K562 (cell line): ENCODE data around the gene PTAFR. TPM values are rescaled to one million over a fixed set of nuclear protein-coding genes. Genes with fewer than 3 reads are reported as not detected.

ENCODE experiments used
- ATAC-seq: fragments of 200-7000 bp; cut with Tn5 transposase; 3 replicates; pipeline ENCODE4 v1.9.1; 2020; ENCODE audit warnings: moderate library complexity
- BruUV-seq: library from RNA; stranded (reverse); fragments of 400-500 nt; replicated peaks from 2 replicates; lab custom pipeline; 2021; lab: Mats Ljungman, UMichigan
- CTCF ChIA-PET: fragments of 300-600 bp; formaldehyde crosslinking; extraction: SDS; loops from one replicate; lab custom pipeline; 2021; ENCODE audit warnings: low intra/inter-chr PET ratio; lab: Yijun Ruan, JAX
- POLR2A ChIA-PET: fragments of 300-600, 350-650 bp; sonication (Branson Sonifier 250); formaldehyde crosslinking; extraction: SDS; loops from one replicate; lab custom pipeline; 2021; ENCODE audit warnings: antibody characterized with exemption, inconsistent platforms; lab: Yijun Ruan, JAX
- DNase-seq, 4 experiments: peaks; one replicate each; pipeline versions ENCODE4 v3.0.0 to v3.0.0-alpha.2; 2011 to 2018; ENCODE audit warnings: low spot score in 3 of 4, mixed read lengths in 3 of 4; ENCODE audit errors: extremely low read depth in 1 of 4
- FAIRE-seq: peaks from 2 replicates; lab custom pipeline; 2011; peaks lifted over from hg19 to GRCh38; lab: Jason Lieb, UNC
- H2AFZ ChIP-seq: 2 replicates; pipeline ENCODE4 v1.6.0; 2011; ENCODE audit warnings: low read depth, low read length, control low read depth, inconsistent platforms
- H3K27ac ChIP-seq: fragments of 200-600 bp; 3 replicates; pipeline ENCODE4 v1.8.0; 2011; ENCODE audit warnings: low read depth, mild to moderate bottlenecking, control low read depth, inconsistent platforms, low read length, moderate library complexity, mixed read lengths; ENCODE audit errors: extremely low read depth
- H3K27me3 ChIP-seq, 2 experiments: fragments of 300-600 bp in 1 of 2; 2 replicates in 1 of 2; 3 replicates in 1 of 2; pipeline versions ENCODE4 v1.6.0 to v1.8.0; 2011; ENCODE audit warnings: inconsistent platforms in 2 of 2, low read length in 2 of 2, mild to moderate bottlenecking in 1 of 2, mixed read lengths in 1 of 2, moderate library complexity in 1 of 2; ENCODE audit not compliant: control insufficient read depth in 2 of 2, insufficient read depth in 2 of 2
- H3K36me3 ChIP-seq: fragments of 300-600 bp; 3 replicates; pipeline ENCODE4 v1.8.0; 2011; ENCODE audit warnings: mild to moderate bottlenecking, low read length, inconsistent platforms; ENCODE audit not compliant: control insufficient read depth, insufficient read depth
- H3K4me1 ChIP-seq, 2 experiments: fragments of 200-600 bp in 1 of 2; replicated peaks in 1 of 2; 2 replicates in 1 of 2; 3 replicates in 1 of 2; pipeline versions ENCODE4 v1.5.1 to v1.8.0; 2011; ENCODE audit warnings: inconsistent platforms in 2 of 2, low read length in 2 of 2, mild to moderate bottlenecking in 1 of 2, mixed read lengths in 1 of 2, moderate library complexity in 1 of 2; ENCODE audit not compliant: control insufficient read depth in 2 of 2, insufficient read depth in 2 of 2
- H3K4me2 ChIP-seq: 2 replicates; pipeline ENCODE4 v1.6.1; 2011; ENCODE audit warnings: low read length, control low read depth, inconsistent platforms, mixed read lengths; ENCODE audit not compliant: insufficient read depth
- H3K4me3 ChIP-seq: fragments of 200-600 bp; sonication (generic), shearing (Covaris generic); 2 replicates; pipeline ENCODE4 v1.5.1; 2016; ENCODE audit warnings: control low read depth, inconsistent platforms
- H3K79me2 ChIP-seq: fragments of 200-600 bp; 3 replicates; pipeline ENCODE4 v1.8.0; 2011; ENCODE audit warnings: low read length, inconsistent platforms; ENCODE audit not compliant: control insufficient read depth, insufficient read depth
- H3K9ac ChIP-seq, 2 experiments: 2 replicates each; pipeline versions ENCODE4 v1.6.0 to v1.6.1; 2011; ENCODE audit warnings: low read depth in 2 of 2, low read length in 2 of 2, control low read depth in 1 of 2, inconsistent platforms in 1 of 2, mild to moderate bottlenecking in 1 of 2, mixed read lengths in 1 of 2; ENCODE audit not compliant: insufficient read depth in 1 of 2
- H3K9me1 ChIP-seq: one replicate; pipeline ENCODE4 v1.6.0; 2011; ENCODE audit warnings: inconsistent platforms, mild to moderate bottlenecking, low read length, moderate library complexity; ENCODE audit not compliant: control insufficient read depth, insufficient read depth
- H3K9me3 ChIP-seq: replicated peaks from 2 replicates; pipeline ENCODE4 v1.5.1; 2011; ENCODE audit warnings: low read depth, low read length, inconsistent platforms; ENCODE audit not compliant: control insufficient read depth, insufficient read depth
- H4K20me1 ChIP-seq: replicated peaks from 2 replicates; pipeline ENCODE4 v1.6.1; 2011; ENCODE audit warnings: low read length, inconsistent platforms, mixed read lengths; ENCODE audit not compliant: control insufficient read depth, insufficient read depth
- BACH1 ChIP-seq: fragments of 200-800 bp; sonication (Bioruptor generic); IDR thresholded peaks from 2 replicates; pipeline ENCODE4 v1.6.1; 2016; ENCODE audit warnings: missing genetic modification characterization, missing compliant biosample characterization
- FOXM1 ChIP-seq, 2 experiments: fragments of 450-650 bp in 1 of 2; sonication (generic) in 1 of 2; formaldehyde crosslinking in 1 of 2; IDR thresholded peaks; 2 replicates each; pipeline versions ENCODE4 v1.6.1 to v1.9.0; 2017 to 2022; ENCODE audit warnings: low read depth in 2 of 2, mild to moderate bottlenecking in 2 of 2, missing genetic modification reagents in 1 of 2, moderate library complexity in 1 of 2
- PHF8 ChIP-seq: fragments of 200-600 bp; sonication (generic); IDR thresholded peaks from 2 replicates; pipeline ENCODE4 v1.6.1; 2012; ENCODE audit warnings: mixed run types, mild to moderate bottlenecking, inconsistent platforms, low read length, moderate library complexity, borderline replicate concordance
- RBM15 ChIP-seq: fragments of 200-400 bp; formaldehyde crosslinking; IDR thresholded peaks from 2 replicates; pipeline ENCODE4 v1.6.1; 2018; ENCODE audit warnings: mild to moderate bottlenecking, low read length, moderate library complexity; ENCODE audit not compliant: insufficient read depth
- SMC3 ChIP-seq: conservative IDR thresholded peaks from 2 replicates; pipeline ENCODE4 v1.6.1; 2011; ENCODE audit warnings: low read depth, low read length, improper control_type of control experiment; ENCODE audit not compliant: insufficient read depth
- ZKSCAN3 ChIP-seq: fragments of 250-450 bp; sonication (Bioruptor Pico); IDR thresholded peaks from 2 replicates; pipeline ENCODE4 v1.4.0; 2020
- WGBS: fragments of 100-300 bp; shearing (Covaris generic); methylation state at CpG from one replicate; pipeline ENCODE4 v1.1.6; 2016; ENCODE audit warnings: low coverage, mixed read lengths; ENCODE audit not compliant: insufficient coverage; ENCODE audit errors: missing lambda C conversion rate; 5-methylcytosine and 5-hydroxymethylcytosine counted together
- in situ Hi-C: fragments of 300-500 bp; cut with MboI; formaldehyde crosslinking; loops from 4 replicates; pipeline ENCODE4 v1.15.0; 2018; ENCODE audit warnings: inconsistent platforms, mixed read lengths
- intact Hi-C: fragments of 100-400 bp; cut with micrococcal nuclease; formaldehyde crosslinking; loops from 2 replicates; pipeline ENCODE4 v1.14.2; 2022
- polyA plus RNA-seq, 8 experiments: library from polyadenylated mRNA; depleted of rRNA in 4 of 8; stranded (reverse) in 5 of 8; unstranded in 3 of 8; fragments of >200 nt; fragmentation: Nextera tagmentation in 2 of 8; fragmentation: Illumina TruSeq in 1 of 8; extraction: Ambion mirVana in 2 of 8; extraction: Trizol in 1 of 8; gene quantifications; 2 replicates each; pipeline versions ENCODE4 v1.2.1 to v1.2.3, GENCODE V29; 2011 to 2014; ENCODE audit warnings: inconsistent platforms in 1 of 8, missing spikeins in 1 of 8
- total RNA-seq, 7 experiments: library from RNA; depleted of rRNA in 6 of 7; stranded (reverse); fragments of >200 nt in 6 of 7; fragmentation: Illumina TruSeq in 2 of 7; extraction: Trizol in 2 of 7; gene quantifications; 2 replicates each; pipeline versions ENCODE4 v1.2.1 to v1.2.3, GENCODE V29; 2011 to 2021; ENCODE audit warnings: low replicate concordance in 1 of 7
- TF ChIP-seq, protein P1 (sequence below), 2 experiments: fragments of 450-650 bp in 1 of 2; sonication (generic) in 1 of 2; formaldehyde crosslinking in 1 of 2; IDR thresholded peaks in 1 of 2; conservative IDR thresholded peaks in 1 of 2; 2 replicates each; pipeline versions ENCODE4 v1.6.1 to v1.8.1; 2016 to 2023; ENCODE audit warnings: mild to moderate bottlenecking in 2 of 2, moderate library complexity in 2 of 2, inconsistent platforms in 1 of 2, missing genetic modification reagents in 1 of 2

PTAFR gene
- total and polyA plus RNA-seq, 9 of the 15 experiments (the other 6 are each of a cell fraction or from before 2014, with no cell fraction given), result 0.15 to 0.55 (median 0.40) TPM; not detected in 1

DNA sequence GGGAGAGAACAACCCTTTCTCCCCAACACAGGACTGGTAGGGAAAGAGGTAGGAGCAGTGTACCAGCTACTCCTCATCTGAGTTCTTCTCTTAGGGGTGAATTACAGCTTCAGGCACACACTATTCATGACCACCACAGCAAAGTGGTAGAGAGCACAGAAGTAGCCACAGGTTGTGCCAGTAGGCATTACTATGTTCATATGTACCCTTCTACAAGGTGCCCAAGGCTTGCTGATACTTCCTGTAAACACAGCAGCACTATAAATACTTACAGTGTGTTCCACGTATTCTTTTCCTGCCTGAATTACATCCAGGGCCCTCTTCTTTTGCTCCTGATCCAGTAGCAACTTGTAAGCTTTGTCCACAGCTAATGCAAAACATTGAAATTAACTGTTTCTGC is 33.2 kb upstream of the PTAFR start:
- Histone ChIP-seq H3K9ac (no peak overlapping the region), H3K79me2 (peaks cover 22% of the 10 kb centered on the region), H3K4me1 (peaks cover 0 to 2% of the 10 kb centered on the region in 2 experiments; a peak in 1 of 5 replicates), H3K27ac (peak overlapping the region; percentile 5; the same call in 1 of the 3 replicates), H3K27me3 (no peaks in the 10 kb centered on the region), H4K20me1 (no peaks in the 10 kb centered on the region), H3K4me2 (no peak overlapping the region), H3K9me1 (no peaks in the 10 kb centered on the region), H2AFZ (no peak overlapping the region), H3K4me3 (no peak overlapping the region), H3K9me3 (no peaks in the 10 kb centered on the region), H3K36me3 (peaks cover 93% of the 10 kb centered on the region)
- FAIRE-seq (no peak), DNase-seq (peak in 1 of 4 experiments; percentile 9), ATAC-seq (no peak)
- in situ Hi-C loops (loop anchor here (5.0 kb wide), 1 partner anchor 117 kb away; no protein-coding TSS in a partner anchor), intact Hi-C loops (loop anchor here (1.0 kb wide), 2 partner anchors 118 to 351 kb away; no protein-coding TSS in a partner anchor)
- 94% methylated on average over 1 of the region's 1 CpG for WGBS
- no peak for TF ChIP-seq ZKSCAN3 (CRISPR knock-in tag)
- TF ChIP-seq, protein P1, sequence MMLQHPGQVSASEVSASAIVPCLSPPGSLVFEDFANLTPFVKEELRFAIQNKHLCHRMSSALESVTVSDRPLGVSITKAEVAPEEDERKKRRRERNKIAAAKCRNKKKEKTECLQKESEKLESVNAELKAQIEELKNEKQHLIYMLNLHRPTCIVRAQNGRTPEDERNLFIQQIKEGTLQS (IDR thresholded peaks at IDR 0.05), result no peak
- TF ChIP-seq, protein P1 (CRISPR knock-in tag; conservative IDR thresholded peaks at IDR 0.05), result no peak
- no peak for TF ChIP-seq SMC3
- TF ChIP-seq FOXM1 (IDR thresholded peaks at IDR 0.05; ENCODE audit: low read depth), result no peak
- TF ChIP-seq FOXM1 (CRISPR knock-in tag; IDR thresholded peaks at IDR 0.05; ENCODE audit: low read depth), result no peak
- TF ChIP-seq PHF8, result no peak
- TF ChIP-seq BACH1 (tag), result no peak
- no peak for TF ChIP-seq RBM15
- ChIA-PET POLR2A (interaction anchor here (0.6 to 2.8 kb wide), 8 partner anchors 10 to 595 kb away, joined by 3 to 13 read pairs (median 4); partner anchors contain the start of gene EYA3), CTCF (interaction anchor here (0.6 to 4.0 kb wide), 3 partner anchors 119 to 178 kb away, joined by 3 to 81 read pairs (median 3); partner anchors contain the start of gene EYA3)
- no TSS peak for BruUV-seq
